ENCODE data around the gene ATG7.

DNA sequence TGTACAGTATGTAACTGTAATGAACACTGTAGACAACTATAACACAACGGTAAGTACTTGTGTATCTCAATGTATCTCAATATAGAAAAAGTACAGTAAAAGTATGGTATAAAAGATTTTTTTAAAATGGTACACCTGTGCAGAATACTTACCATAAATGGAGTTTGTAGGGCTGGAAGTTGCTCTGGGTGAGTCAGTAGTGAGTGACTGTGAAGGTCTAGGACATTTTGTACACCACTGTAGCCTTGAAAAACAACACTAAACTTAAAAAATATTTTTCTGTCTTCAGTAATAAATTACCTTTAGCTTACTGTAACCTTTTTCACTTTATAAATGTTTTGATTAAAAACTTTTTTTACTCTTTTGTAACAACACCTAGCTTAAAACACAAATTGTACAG, 142.9 kb downstream of the ATG7 start:
- TF ChIP-seq POLR2A (IDR thresholded peaks at IDR 0.05; ENCODE audit: extremely low read depth, insufficient read length), result no peak
- TF ChIP-seq, protein P1, sequence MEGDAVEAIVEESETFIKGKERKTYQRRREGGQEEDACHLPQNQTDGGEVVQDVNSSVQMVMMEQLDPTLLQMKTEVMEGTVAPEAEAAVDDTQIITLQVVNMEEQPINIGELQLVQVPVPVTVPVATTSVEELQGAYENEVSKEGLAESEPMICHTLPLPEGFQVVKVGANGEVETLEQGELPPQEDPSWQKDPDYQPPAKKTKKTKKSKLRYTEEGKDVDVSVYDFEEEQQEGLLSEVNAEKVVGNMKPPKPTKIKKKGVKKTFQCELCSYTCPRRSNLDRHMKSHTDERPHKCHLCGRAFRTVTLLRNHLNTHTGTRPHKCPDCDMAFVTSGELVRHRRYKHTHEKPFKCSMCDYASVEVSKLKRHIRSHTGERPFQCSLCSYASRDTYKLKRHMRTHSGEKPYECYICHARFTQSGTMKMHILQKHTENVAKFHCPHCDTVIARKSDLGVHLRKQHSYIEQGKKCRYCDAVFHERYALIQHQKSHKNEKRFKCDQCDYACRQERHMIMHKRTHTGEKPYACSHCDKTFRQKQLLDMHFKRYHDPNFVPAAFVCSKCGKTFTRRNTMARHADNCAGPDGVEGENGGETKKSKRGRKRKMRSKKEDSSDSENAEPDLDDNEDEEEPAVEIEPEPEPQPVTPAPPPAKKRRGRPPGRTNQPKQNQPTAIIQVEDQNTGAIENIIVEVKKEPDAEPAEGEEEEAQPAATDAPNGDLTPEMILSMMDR (IDR thresholded peaks at IDR 0.05; ENCODE audit: low read depth, low read length), result no peak
- TF ChIP-seq, protein P2, sequence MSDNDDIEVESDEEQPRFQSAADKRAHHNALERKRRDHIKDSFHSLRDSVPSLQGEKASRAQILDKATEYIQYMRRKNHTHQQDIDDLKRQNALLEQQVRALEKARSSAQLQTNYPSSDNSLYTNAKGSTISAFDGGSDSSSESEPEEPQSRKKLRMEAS (IDR thresholded peaks at IDR 0.05; ENCODE audit: low read depth, low read length), result no peak

Measured in NB4 (cell line).